ENCODE measurements around the gene RNASEH2A.

RNASEH2A gene

DNA sequence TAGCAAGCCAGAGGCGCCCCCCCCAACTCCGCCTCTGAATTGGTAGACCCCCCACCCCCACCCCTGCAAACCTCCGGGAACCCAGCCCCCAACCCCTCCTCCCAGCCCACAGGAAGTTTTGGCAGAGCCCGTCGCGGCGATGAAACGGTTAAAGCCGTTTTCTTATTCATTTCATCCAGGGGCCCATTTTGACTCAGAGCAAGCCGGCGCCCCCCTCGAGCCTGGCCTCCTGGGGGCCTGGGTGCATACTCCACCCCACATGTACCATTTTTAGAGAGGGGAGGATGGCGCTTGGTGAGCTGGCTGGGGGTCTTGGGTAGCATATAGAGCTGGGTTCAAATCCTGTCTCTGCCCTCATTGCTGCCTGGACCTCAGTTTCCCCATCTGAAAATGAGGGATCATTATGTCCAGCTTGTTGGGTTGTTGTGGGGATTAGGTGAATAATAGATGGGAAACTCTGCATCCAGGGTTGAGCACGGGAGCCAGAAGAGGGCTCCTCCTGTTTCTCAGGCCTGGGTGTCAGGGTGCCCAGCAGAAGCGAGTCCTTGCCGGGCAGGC is 23.0 kb upstream of the RNASEH2A start:
- DNase-seq = peak in 1 of 5 donors; percentile 82

DNA sequence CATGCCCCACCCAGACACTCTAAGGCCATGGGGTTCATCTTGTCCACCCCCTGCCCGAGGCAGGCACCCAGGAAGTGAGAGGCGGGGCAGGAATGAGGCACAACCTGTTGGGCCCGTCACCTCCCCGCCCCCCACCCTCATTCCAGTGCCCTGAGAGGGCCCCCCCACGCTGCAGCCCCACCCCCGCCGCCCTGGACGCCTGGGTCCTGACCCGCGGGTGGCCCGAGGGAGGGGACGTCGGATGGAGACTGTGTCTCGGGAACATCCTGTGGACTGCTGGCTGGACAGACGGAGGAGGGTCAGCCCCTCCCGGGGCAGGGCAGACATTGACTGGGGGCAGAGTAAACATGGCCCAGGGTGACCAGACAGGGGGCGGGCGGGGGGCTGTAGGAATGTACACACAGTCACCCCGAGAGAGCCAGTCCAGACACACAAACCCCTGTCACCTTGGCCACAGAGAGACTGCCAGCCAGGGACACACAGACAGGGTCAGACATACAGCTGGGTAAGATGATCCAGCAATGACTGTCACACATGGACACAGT is 22.5 kb upstream of the RNASEH2A start:
- peak in 1 of 5 donors; percentile 46 for DNase-seq

DNA sequence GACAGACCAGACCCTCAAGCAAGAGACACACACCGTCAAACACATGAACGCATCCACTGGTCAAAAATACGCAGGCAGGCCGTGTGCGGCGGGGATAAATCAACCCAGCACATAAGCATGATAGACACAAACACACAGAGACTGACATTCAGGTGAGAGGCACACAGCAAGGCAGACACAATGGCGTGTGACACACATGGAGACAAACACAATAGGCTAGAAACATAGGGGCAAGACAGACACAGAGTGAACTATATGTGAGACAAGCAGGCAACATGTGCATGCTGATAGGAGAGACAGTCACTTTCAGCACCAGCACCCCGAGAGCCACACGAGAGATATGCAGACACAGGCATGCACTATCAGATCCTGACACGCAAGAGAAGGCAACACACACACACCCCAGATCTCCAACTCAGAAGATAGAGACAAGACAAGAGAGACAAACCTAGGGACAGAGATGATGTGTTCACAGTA is 22.0 kb upstream of the RNASEH2A start:
- DNase-seq = peak in 2 of 5 donors; percentile 25 to 44

DNA sequence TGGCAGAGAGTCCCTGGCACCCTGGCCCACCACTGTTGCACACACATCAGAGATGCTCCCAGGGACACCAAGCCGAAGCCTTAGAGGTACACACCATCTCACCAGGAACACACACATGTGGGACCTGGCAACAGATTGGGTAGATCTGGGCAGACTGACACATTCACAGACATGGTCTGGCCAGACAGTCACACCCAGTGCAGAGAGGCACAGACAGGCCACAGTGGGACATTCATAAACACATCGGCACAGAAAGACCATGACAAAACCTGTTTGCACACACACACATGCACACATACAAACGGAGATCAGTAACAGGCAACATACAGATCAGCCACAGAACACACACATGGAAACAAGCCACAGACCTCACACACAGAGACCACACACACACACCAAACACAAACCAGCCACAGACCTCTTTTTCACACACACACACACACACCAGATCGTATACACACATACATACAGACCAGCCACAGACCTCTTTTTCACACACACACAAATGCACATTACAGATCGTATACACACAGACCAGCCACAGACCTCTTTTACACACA is 21.4 kb upstream of the RNASEH2A start:
- DNase-seq = peak in 2 of 5 donors; percentile 31 to 61

DNA sequence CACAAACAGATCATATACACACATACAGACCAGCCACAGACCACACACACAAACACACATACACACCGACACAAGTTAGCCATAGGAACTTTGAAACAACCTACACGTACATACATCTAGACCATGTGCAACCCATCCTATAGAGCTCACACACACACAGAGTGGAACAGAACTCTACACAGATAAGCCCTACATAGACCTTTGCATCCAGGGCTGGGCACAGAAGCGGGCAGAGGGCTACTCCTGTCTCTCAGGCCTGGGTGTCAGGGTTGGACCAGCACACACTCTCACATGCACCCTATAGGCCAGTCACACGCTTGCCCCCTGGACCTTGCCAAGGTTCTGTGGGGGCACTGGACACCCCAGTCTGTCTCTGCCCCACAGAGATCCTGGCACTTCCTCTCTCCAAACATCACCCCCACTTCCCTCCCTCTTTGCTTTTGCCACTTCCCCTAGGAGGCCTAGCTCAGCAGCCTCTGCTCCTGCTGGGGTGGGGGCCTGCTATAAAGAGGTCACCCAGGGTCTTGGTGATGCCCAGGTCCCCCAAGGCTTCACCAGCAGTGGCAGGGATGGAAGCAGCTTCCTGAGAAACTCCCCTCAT is 20.9 kb upstream of the RNASEH2A start:
- DNase-seq = no peak

DNA sequence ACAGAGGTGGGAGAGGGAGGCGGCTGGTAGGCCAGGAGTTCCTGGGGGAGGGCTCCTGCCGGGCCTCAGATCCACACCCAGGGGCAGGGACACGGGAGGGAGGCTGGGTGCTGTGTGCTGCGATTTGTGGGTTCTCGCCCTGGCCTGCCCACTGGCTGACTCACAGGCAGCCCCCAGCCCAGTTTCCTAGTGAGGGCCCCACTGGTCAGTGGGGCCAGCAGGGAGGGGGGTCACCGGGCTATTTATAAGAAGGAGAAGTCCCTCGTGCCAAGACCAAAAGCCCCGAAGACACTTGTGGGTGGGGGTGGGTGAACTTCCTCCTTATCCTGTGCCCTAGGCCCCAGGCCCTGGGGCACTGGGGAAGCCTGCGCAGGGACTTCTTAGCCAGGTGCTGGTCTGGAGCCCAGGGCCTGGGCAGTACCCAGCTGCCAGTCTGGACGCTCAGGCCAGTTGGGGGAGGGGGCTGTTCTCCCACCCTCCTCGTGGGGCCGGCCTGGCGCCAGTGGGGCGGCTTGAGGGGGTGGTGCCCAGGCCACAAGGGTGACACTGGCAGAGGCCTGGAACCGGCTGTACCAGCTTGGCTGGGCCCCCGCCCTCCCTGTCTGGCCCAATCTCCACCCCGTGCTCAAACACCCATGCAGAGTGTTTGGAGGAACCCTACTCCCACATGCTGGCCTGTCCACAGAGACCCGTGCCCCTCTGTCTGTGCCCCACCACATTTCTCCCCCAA is 20.1 kb upstream of the RNASEH2A start:
- no peak for DNase-seq

DNA sequence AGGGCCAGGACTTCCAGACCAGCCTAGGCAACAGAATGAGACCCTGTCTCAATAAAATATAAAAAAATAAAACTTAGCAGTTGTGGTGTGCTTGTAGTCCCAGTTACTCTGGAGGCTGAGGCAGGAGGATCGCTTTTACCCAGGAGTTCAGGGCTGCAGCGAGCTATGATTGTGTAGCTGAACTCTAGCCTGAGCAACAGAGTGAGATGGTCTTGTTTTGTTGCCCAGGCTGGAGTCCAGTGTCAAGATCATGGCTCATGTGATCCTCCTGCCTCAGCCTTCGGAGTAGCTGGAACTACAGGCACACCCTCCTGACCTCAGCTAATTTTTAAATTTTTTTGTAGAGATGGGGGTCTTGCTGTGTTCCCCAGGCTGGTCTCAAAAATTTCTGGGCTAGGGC is 19.4 kb upstream of the RNASEH2A start:
- no peak for DNase-seq

DNA sequence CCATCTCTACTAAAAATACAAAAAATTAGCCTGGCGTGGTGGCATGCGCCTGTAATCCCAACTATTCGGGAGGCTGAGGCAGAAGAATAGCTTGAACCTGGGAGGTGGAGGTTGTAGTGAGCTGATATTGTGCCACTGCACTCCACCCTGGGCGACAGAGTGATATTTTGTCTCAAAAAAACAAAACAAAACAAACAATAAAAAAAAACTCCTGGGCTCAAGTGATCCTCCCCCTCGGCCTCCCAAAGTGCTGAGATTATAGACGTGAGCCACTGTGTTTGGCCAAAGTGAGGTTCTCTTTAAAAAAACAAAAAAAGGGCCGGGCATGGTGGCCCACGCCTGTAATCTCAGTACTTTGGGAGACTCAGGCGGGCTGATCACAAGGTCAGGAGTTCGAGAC is 18.9 kb upstream of the RNASEH2A start:
- DNase-seq = no peak

DNA sequence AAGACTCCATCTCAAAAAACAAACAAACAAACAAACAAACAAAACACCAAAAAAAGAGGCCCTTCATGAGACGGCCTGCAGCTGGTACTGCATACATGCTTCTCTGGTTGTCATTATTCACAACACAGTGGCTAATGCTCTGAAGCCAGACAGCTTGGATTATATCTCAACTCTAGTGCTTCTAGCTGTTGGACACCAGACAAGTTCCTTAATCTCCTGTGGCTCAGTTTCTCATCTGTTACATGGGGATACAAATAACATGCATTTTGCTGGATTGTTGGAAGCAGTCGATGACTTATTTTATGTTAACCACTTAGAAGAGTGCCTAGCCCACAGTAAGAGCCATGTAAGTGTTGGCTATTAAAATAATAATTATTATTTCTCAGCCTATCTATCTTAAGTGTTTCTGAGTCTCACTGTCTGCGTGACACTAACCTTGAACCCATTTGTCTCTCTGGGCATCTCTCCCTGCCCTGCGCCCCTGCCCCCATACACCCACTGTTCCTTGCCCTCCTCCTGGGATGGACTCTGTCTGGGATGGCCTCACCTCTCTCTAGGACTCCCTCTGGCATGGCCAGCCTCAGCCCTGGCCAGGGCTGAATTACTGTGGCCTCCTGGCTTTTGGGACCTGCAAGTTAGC is 18.2 kb upstream of the RNASEH2A start:
- no peak for DNase-seq

DNA sequence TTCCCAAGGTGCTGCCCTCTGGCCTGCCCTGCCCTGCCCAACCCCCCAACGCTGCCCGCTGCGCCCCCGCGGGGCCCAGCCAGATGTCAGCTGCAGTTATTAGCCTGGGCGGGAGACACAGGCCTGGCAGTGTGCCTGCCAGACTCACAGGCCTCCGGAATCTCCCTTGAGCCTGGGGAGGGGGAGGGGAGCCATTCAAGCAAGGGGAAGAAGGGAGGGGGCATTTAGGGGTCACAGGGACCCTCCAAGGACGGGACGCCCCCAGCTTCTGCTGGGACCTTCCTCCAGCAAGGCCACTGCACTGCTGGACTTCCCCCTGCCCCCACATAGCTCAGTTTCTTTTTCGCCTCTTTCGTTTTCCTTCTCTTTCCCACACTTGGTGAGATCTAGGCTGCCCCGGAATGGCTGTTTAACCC is 17.7 kb upstream of the RNASEH2A start:
- peak in 3 of 5 donors; percentile 49 to 57 (median 53) for DNase-seq

DNA sequence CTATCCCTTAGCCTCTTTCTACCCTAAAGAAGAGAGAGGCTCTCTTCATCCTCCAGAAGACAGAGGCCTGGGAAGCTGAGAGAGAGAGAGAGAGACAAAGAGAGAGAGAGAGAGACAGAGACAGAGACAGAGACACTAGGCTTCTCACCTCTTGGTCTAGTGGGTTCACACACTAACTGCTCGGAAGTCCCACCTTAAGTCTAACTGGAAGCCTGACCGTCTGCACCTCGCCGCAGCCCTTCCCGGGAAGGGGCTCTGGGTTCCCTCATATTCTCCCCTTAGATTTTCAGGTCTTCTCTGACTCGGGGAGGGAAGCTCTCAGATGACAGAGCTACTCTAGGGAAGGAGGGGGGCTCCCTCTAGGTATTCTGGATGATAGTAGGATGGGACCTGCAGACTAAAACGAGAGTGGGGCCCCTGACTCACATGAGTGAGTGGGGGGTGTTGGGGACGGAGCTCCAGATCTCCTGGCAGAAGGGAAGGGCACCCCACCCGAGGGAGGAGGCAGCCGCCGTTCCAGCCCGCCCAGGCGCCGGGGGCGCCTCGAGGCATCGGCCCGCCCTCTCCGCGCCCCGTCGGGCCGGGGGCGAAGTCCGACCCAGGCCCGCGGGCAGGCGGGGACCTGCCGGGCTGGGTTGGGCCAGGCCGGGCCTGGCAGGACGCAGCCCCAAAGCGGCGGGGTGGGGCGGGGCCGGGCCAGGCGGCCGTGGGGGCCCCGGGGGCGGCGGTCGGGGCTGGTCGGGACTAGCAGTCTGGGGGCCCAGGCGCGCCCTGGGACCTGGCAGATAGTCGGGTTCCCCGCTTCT is 17.1 kb upstream of the RNASEH2A start:
- DNase-seq = peak in 1 of 5 donors; percentile 42

DNA sequence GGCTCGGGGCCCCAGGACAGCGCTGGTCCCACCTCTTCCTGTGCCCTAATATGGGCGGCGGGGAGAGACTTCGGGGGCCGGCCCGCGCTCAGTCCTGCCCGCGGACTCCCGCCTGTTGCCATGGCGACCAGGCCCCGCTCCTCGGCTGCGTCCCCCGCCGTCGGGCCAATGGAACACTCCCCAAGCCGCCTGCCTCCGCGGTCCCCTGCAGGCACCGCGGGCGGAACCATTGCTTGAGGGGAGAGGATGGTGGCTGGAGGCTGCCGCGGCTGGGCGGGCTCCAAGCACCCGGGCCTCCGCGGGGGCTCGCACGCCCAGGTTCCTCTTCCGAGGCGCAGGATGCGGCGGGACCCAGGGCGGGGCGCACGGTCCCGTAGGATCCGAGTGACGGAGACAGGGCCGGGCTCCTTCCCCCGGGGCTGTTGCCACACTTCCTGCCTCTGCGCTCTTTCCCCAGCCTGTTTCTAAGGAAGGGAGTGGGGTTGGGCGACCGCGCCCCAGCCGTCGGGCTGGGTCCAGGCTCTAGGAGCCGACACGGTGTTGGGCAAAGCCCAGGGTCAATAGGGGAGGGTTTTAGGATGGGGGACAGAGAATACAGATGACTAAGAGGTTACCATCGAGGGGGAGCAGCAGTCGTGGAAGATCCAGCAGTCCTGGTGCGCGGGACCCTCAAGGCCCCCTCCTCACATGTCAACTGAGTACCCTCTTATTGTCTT is 16.3 kb upstream of the RNASEH2A start:
- peak; percentile 83 to 99 (median 91) for DNase-seq

DNA sequence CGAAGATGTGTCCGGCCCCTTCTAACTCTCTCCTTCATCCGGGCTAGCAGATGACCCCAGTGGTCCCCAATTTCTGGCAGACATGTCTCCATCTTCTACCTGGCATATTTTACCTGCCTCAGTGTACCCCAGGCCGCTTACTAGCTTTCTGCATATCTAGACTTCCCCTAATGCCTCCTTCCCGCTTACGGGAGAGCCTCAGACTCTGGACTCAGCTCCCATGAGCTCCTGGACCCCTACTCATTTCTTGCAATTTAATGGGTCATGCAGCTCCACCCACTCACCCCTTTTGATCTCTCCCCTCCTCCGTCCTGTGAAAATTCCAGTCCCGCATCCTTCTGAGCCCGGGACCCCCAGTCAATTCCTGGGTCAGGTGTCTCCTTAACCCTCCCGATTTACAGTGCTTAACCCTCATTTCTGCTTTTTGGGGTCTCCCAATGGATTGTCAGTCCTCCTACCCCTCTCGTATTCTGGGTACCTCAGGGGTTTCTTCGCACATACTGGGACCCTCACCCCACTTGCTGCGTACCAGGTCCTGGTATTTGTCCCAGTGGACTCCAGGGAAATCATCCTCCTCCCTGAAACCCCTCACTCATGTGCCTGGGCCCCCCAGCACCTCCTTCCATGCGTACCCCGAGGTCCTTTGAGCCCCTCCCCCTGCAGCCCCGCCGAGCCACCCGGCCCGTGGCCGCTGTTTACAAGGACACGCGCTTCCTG is 15.6 kb upstream of the RNASEH2A start:
- DNase-seq = no peak

DNA sequence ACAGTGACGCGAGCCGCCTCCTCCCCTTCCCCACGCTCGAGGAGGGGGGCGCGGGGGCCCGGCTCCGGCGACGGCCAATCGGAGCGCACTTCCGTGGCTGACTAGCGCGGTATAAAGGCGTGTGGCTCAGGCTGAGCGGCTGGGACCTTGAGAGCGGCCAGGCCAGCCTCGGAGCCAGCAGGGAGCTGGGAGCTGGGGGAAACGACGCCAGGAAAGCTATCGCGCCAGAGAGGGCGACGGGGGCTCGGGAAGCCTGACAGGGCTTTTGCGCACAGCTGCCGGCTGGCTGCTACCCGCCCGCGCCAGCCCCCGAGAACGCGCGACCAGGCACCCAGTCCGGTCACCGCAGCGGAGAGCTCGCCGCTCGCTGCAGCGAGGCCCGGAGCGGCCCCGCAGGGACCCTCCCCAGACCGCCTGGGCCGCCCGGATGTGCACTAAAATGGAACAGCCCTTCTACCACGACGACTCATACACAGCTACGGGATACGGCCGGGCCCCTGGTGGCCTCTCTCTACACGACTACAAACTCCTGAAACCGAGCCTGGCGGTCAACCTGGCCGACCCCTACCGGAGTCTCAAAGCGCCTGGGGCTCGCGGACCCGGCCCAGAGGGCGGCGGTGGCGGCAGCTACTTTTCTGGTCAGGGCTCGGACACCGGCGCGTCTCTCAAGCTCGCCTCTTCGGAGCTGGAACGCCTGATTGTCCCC is 14.9 kb upstream of the RNASEH2A start, which contains the start of gene JUNB:
TSS of gene JUNB (plus strand) at position 142 of the 706 bp plus-strand sequence. CDS start at position 428, 286 bp downstream.
- DNase-seq = peak; percentile 93 to 98 (median 95)

DNA sequence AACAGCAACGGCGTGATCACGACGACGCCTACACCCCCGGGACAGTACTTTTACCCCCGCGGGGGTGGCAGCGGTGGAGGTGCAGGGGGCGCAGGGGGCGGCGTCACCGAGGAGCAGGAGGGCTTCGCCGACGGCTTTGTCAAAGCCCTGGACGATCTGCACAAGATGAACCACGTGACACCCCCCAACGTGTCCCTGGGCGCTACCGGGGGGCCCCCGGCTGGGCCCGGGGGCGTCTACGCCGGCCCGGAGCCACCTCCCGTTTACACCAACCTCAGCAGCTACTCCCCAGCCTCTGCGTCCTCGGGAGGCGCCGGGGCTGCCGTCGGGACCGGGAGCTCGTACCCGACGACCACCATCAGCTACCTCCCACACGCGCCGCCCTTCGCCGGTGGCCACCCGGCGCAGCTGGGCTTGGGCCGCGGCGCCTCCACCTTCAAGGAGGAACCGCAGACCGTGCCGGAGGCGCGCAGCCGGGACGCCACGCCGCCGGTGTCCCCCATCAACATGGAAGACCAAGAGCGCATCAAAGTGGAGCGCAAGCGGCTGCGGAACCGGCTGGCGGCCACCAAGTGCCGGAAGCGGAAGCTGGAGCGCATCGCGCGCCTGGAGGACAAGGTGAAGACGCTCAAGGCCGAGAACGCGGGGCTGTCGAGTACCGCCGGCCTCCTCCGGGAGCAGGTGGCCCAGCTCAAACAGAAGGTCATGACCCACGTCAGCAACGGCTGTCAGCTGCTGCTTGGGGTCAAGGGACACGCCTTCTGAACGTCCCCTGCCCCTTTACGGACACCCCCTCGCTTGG is 14.1 kb upstream of the RNASEH2A start:
- peak; percentile 49 to 88 (median 61) for DNase-seq

DNA sequence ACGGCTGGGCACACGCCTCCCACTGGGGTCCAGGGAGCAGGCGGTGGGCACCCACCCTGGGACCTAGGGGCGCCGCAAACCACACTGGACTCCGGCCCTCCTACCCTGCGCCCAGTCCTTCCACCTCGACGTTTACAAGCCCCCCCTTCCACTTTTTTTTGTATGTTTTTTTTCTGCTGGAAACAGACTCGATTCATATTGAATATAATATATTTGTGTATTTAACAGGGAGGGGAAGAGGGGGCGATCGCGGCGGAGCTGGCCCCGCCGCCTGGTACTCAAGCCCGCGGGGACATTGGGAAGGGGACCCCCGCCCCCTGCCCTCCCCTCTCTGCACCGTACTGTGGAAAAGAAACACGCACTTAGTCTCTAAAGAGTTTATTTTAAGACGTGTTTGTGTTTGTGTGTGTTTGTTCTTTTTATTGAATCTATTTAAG is 13.5 kb upstream of the RNASEH2A start:
- DNase-seq = peak in 3 of 5 donors; percentile 41 to 57 (median 42)

DNA sequence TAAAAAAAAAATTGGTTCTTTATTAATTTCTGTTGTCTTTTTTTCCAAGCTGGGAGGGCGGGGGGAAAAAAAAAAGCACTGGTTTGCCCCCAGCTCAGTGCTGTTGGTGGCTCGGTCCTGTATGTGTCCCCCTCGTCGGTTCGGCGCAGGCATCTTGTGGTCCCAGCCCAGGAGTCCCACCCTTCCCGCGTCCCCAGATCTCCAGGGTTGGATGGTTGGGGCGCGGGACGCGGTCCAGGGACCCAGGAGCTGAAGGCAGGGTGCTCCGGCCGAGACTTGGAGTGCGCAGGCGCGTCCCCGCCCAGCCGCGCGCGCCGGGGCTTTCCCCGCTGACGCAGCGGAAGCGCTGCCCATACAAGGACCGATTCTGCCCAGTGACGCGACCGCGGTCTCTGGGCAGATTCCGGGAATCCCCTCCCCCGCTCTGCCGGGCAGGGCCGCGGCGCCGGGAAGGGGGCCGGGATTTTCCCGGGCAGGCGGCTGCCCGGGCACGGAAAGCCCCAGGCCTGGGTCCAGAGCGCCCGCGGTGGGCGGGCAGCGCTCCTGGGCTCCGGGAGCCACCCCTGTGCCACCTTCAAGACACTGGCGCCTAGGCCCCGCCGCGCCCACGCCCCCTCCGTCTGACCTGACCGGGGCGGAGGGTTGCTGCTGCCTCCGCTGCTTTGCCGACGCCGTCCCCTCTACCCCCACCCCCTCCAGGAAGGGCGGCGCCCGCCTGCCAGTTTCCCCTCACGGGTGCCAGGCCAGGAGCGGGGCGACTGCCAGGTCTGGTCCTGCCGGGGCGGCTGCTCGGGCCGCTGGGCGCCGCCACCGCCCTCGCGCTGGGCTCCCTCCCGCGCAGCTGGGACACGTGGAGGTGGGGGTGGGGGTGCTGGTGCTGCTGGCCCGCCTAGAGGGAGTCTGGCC is 12.8 kb upstream of the RNASEH2A start:
- DNase-seq = peak; percentile 90 to 98 (median 93)
